H1 (cell line): Measurements from ENCODE around the gene LCAT. TPM values are rescaled to one million over a fixed set of nuclear protein-coding genes. Genes with fewer than 3 reads are reported as not detected.

Experiments used
- CTCF ChIA-PET: fragments of 300-600 bp; sonication (Branson Sonifier 250); formaldehyde crosslinking; loops from one replicate; lab custom pipeline; 2021; ENCODE audit not compliant: partially characterized antibody; lab: Charles Lee
- POLR2A ChIA-PET: fragments of 300-600 bp; sonication (Branson Sonifier 250); formaldehyde crosslinking; loops from one replicate; lab custom pipeline; 2021; ENCODE audit warnings: inconsistent platforms; ENCODE audit not compliant: partially characterized antibody; lab: Charles Lee
- DNase-seq, 2 experiments: peaks; one replicate each; pipeline versions ENCODE4 v3.0.0 to v3.0.0-alpha.2; 2010 to 2022; ENCODE audit warnings: low spot score in 2 of 2, low read depth in 1 of 2, mixed read lengths in 1 of 2
- FAIRE-seq: peaks from 2 replicates; lab custom pipeline; 2011; peaks lifted over from hg19 to GRCh38; lab: Jason Lieb, UNC
- H2AFZ ChIP-seq: 2 replicates; pipeline ENCODE4 v1.8.1; 2012; ENCODE audit warnings: low read length, inconsistent platforms
- H2AK5ac ChIP-seq: 2 replicates; pipeline ENCODE4 v1.6.1; 2013; ENCODE audit warnings: low read depth, low read length
- H2BK120ac ChIP-seq: replicated peaks from 2 replicates; pipeline ENCODE3; 2013; ENCODE audit warnings: low read depth, low read length, inconsistent platforms
- H2BK12ac ChIP-seq: 2 replicates; pipeline ENCODE4 v1.6.1; 2013; ENCODE audit warnings: low read depth, low read length
- H2BK15ac ChIP-seq: 2 replicates; pipeline ENCODE4 v1.6.1; 2013; ENCODE audit warnings: low read length
- H2BK20ac ChIP-seq: 2 replicates; pipeline ENCODE4 v1.6.1; 2013; ENCODE audit warnings: low read length
- H2BK5ac ChIP-seq: 2 replicates; pipeline ENCODE4 v1.6.1; 2013; ENCODE audit warnings: low read depth, low read length
- H3K14ac ChIP-seq: 2 replicates; pipeline ENCODE4 v1.6.1; 2013; ENCODE audit warnings: inconsistent platforms; ENCODE audit not compliant: insufficient read length
- H3K18ac ChIP-seq: 2 replicates; pipeline ENCODE4 v1.6.1; 2013; ENCODE audit warnings: low read length; ENCODE audit errors: extremely low read depth
- H3K23ac ChIP-seq: 2 replicates; pipeline ENCODE4 v1.6.1; 2013; ENCODE audit warnings: inconsistent platforms; ENCODE audit not compliant: insufficient read length
- H3K23me2 ChIP-seq: 2 replicates; pipeline ENCODE4 v1.6.1; 2013; ENCODE audit warnings: low read depth, low read length
- H3K27ac ChIP-seq: 2 replicates; pipeline ENCODE4 v1.6.1; 2011; ENCODE audit warnings: low read depth, low read length, inconsistent platforms
- H3K27me3 ChIP-seq, 4 experiments: replicated peaks in 1 of 4; 1 replicate in 1 of 4; 2 replicates in 3 of 4; pipeline versions ENCODE4 v1.6.1 to v1.8.1; 2011 to 2013; ENCODE audit warnings: low read length in 3 of 4, mild to moderate bottlenecking in 3 of 4, inconsistent platforms in 2 of 4, mixed read lengths in 2 of 4, moderate library complexity in 1 of 4; ENCODE audit not compliant: control insufficient read depth in 3 of 4, insufficient read depth in 3 of 4; ENCODE audit errors: extremely low read depth in 1 of 4
- H3K36me3 ChIP-seq, 4 experiments: 2 replicates each; pipeline versions ENCODE4 v1.6.1 to v1.8.1; 2011 to 2013; ENCODE audit warnings: mild to moderate bottlenecking in 4 of 4, low read length in 3 of 4, moderate library complexity in 2 of 4, control low read depth in 1 of 4, inconsistent platforms in 1 of 4; ENCODE audit not compliant: insufficient read depth in 4 of 4, control insufficient read depth in 2 of 4
- H3K4ac ChIP-seq: replicated peaks from 2 replicates; pipeline ENCODE3; 2013; ENCODE audit warnings: low read length, low read depth, mixed read lengths, inconsistent platforms; ENCODE audit not compliant: insufficient read length
- H3K4me1 ChIP-seq, 4 experiments: replicated peaks in 1 of 4; 1 replicate in 1 of 4; 2 replicates in 3 of 4; pipeline versions ENCODE4 v1.6.1 to v1.8.1; 2011 to 2013; ENCODE audit warnings: low read length in 3 of 4, inconsistent platforms in 2 of 4, mixed read lengths in 1 of 4; ENCODE audit not compliant: insufficient read depth in 4 of 4, control insufficient read depth in 3 of 4
- H3K4me2 ChIP-seq, 2 experiments: 2 replicates each; pipeline versions ENCODE4 v1.6.1 to v1.8.1; 2011 to 2013; ENCODE audit warnings: low read depth in 2 of 2, low read length in 2 of 2, control low read depth in 1 of 2, inconsistent platforms in 1 of 2, mild to moderate bottlenecking in 1 of 2; ENCODE audit not compliant: insufficient read depth in 1 of 2
- H3K4me3 ChIP-seq, 4 experiments: fragments of 200-600, 300-600 bp in 1 of 4; sonication (generic), shearing (Covaris generic), sonication (Bioruptor Twin) in 1 of 4; 2 replicates each; pipeline versions ENCODE4 v1.5.1 to v1.8.1; 2011 to 2016; ENCODE audit warnings: low read length in 4 of 4, low read depth in 3 of 4, control low read depth in 2 of 4, inconsistent platforms in 2 of 4, mild to moderate bottlenecking in 2 of 4, mixed read lengths in 1 of 4, moderate library complexity in 1 of 4; ENCODE audit not compliant: insufficient read depth in 2 of 4; ENCODE audit errors: extremely low read depth in 1 of 4
- H3K56ac ChIP-seq: replicated peaks from 2 replicates; pipeline ENCODE3; 2013; ENCODE audit warnings: low read depth, mild to moderate bottlenecking, mixed read lengths, low read length, inconsistent platforms; ENCODE audit not compliant: insufficient read length
- H3K79me1 ChIP-seq: 2 replicates; pipeline ENCODE4 v1.6.1; 2013; ENCODE audit warnings: low read depth, low read length, control low read depth
- H3K79me2 ChIP-seq, 2 experiments: 2 replicates each; pipeline versions ENCODE4 v1.6.1 to v1.8.1; 2012 to 2013; ENCODE audit warnings: low read length in 2 of 2, mild to moderate bottlenecking in 2 of 2, inconsistent platforms in 1 of 2; ENCODE audit not compliant: insufficient read depth in 2 of 2, control insufficient read depth in 1 of 2
- H3K9ac ChIP-seq, 4 experiments: replicated peaks in 1 of 4; 1 replicate in 1 of 4; 2 replicates in 3 of 4; pipeline versions ENCODE4 v1.6.1 to v1.8.1; 2011 to 2013; ENCODE audit warnings: low read depth in 3 of 4, low read length in 3 of 4, control low read depth in 2 of 4, mild to moderate bottlenecking in 2 of 4, moderate library complexity in 2 of 4, inconsistent platforms in 1 of 4; ENCODE audit errors: extremely low read depth in 1 of 4
- H3K9me3 ChIP-seq, 2 experiments: 2 replicates each; pipeline versions ENCODE4 v1.6.1 to v1.8.1; 2012 to 2013; ENCODE audit warnings: mild to moderate bottlenecking in 2 of 2, moderate library complexity in 2 of 2, control low read depth in 1 of 2, inconsistent platforms in 1 of 2, low read depth in 1 of 2, low read length in 1 of 2, mixed read lengths in 1 of 2; ENCODE audit not compliant: insufficient read depth in 2 of 2
- H4K20me1 ChIP-seq, 2 experiments: replicated peaks in 1 of 2; 2 replicates each; pipeline versions ENCODE3 to v1.8.1; 2011 to 2013; ENCODE audit warnings: inconsistent platforms in 2 of 2, low read length in 2 of 2, mild to moderate bottlenecking in 1 of 2; ENCODE audit not compliant: insufficient read depth in 2 of 2, control insufficient read depth in 1 of 2
- H4K5ac ChIP-seq: 2 replicates; pipeline ENCODE4 v1.6.1; 2013; ENCODE audit warnings: low read length, low read depth, mixed read lengths, inconsistent platforms; ENCODE audit not compliant: insufficient read length
- H4K8ac ChIP-seq: 2 replicates; pipeline ENCODE4 v1.8.0; 2013; ENCODE audit warnings: mild to moderate bottlenecking, moderate library complexity, low read length, inconsistent platforms; ENCODE audit not compliant: insufficient read depth; ENCODE audit errors: extremely low read depth
- H4K91ac ChIP-seq: replicated peaks from 2 replicates; pipeline ENCODE3; 2013; ENCODE audit warnings: low read length, mixed read lengths, inconsistent platforms; ENCODE audit not compliant: insufficient read length
- GABPA ChIP-seq: IDR thresholded peaks from 2 replicates; pipeline ENCODE4 v1.6.1; 2011; ENCODE audit warnings: mild to moderate bottlenecking, low read length, moderate library complexity, borderline replicate concordance; ENCODE audit not compliant: insufficient read depth
- POLR2AphosphoS5 ChIP-seq: IDR thresholded peaks from 2 replicates; pipeline ENCODE4 v1.6.1; 2011; ENCODE audit warnings: low read depth, low read length
- WGBS, 2 experiments: shearing (Covaris generic) in 1 of 2; methylation state at CpG; one replicate each; pipeline versions ENCODE4 v1.1.6 to v1.1.7; 2013 to 2015; ENCODE audit warnings: low lambda C conversion rate in 2 of 2, mixed read lengths in 2 of 2, inconsistent platforms in 1 of 2, low coverage in 1 of 2, missing lambda C conversion rate in 1 of 2; ENCODE audit not compliant: insufficient replicate concordance in 2 of 2, insufficient coverage in 1 of 2, insufficient read length in 1 of 2; ENCODE audit errors: extremely low coverage in 1 of 2, missing lambda C conversion rate in 1 of 2; 5-methylcytosine and 5-hydroxymethylcytosine counted together
- polyA plus RNA-seq, 7 experiments: library from polyadenylated mRNA; depleted of rRNA in 3 of 7; stranded (reverse) in 5 of 7; unstranded in 2 of 7; fragments of >200 nt in 5 of 7; fragments of 200-250 nt in 2 of 7; gene quantifications; 1 replicate in 5 of 7; 2 replicates in 1 of 7; 4 replicates in 1 of 7; pipeline versions ENCODE4 v1.2.1 to v1.2.3, GENCODE V29; 2011 to 2013; ENCODE audit warnings: missing spikeins in 2 of 7, mixed read lengths in 2 of 7
- total RNA-seq: library from RNA; stranded (reverse); fragmentation: NEBNext Ultra II Directional; extraction: Animal tissue kit (Norgen Biotek cat#: 25700); gene quantifications from 2 replicates; pipeline ENCODE4 v1.2.1, GENCODE V29; 2021

Gene LCAT
- total and polyA plus RNA-seq, 2 of the 8 experiments (the other 6 are each of a cell fraction or from before 2014, with no cell fraction given), result 9.4 to 19.6 TPM

DNA sequence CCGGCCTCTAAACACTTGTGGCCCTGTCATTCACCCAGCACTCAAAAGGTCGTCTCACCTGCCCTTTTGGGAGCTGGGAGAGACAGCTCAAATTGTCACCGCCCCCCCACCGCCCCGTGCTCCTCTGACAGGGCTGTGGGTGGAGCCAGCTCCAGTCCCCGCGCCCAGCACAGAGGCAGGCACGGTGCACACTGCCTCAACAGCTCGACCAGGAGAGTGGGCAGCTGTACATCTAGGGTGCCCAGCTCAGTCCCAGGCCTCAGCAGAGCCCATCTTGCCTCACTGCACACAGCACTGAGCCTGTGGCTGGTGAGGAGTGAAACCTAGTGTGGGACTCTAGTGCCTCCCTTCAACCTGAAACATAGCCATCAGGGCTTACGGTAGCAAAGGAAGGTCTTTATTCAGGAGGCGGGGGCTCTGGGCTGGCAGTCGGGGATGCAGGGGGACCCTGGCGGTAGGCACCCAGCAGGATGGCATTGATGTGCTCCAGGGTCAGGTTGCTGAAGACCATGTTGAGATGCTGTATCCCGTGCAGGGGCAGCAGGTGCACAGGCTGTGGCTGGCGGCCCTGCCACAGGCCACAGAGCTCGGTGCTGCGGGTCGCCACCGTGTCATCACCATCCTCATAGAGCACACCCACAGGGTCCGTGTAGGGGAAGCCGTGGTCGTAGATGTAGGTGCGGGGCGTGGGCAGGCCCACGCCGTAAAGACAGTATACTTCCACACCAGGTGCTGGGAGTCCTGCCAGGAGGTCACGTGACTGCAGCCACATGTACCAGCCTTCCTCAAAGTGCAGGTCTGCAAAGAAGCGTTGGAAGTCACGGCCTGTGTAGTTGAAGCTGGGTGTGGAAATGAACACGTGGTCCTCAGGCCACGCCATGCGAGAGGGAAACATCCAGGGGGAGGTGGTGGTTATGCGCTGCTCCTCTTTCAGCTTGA is 4.1 kb downstream of the LCAT start:
- Histone ChIP-seq H3K23ac (no peak overlapping the region), H3K4ac (no peak overlapping the region), H3K4me3 (no peak overlapping the region), H3K4me1 (peaks cover 0 to 9% (median 4%) of the 10 kb centered on the region in 4 experiments; a peak in 5 of 7 replicates), H3K79me1 (peaks cover 4% of the 10 kb centered on the region; the same call in 1 of the 2 replicates), H3K4me2 (no peak overlapping the region), H3K27me3 (no peaks in the 10 kb centered on the region), H3K23me2 (peaks cover 18% of the 10 kb centered on the region), H2BK5ac (no peak overlapping the region; the same call in 1 of the 2 replicates), H4K20me1 (peaks cover 6 to 24% of the 10 kb centered on the region in 2 experiments), H3K9ac (no peak overlapping the region), H4K8ac (no peak overlapping the region), H2AFZ (no peak overlapping the region), H4K91ac (no peak overlapping the region), H2BK20ac (no peak overlapping the region), H3K36me3 (peaks cover 0 to 3% (median 1%) of the 10 kb centered on the region in 4 experiments; a peak in 3 of 8 replicates), H3K9me3 (no peaks in the 10 kb centered on the region), H3K56ac (no peak overlapping the region), H4K5ac (no peak overlapping the region), H2BK120ac (no peak overlapping the region), H3K18ac (no peak overlapping the region), H2AK5ac (no peak overlapping the region), H3K27ac (no peak overlapping the region), H2BK12ac (no peak overlapping the region), H3K14ac (no peak overlapping the region), H3K79me2 (0 out of 4 replicates have a peak, but pooled peaks cover 0 to 3% of the 10 kb centered on the region in 2 experiments), H2BK15ac (no peak overlapping the region)
- CTCF ChIA-PET, result interaction anchor here (1.0 to 27.1 kb wide), 10 partner anchors 8 to 276 kb away, joined by 3 to 623 read pairs (median 6); partner anchors contain the start of genes EDC4, NRN1L, PSKH1 and SLC12A4
- DNase-seq (no peak), FAIRE-seq (no peak)
- TF ChIP-seq POLR2AphosphoS5 (peak; percentile 16; the same call in 1 of the 2 replicates), GABPA (no peak)
- POLR2A ChIA-PET, result interaction anchor here (0.6 to 6.8 kb wide), 9 partner anchors 10 to 267 kb away, joined by 3 to 31 read pairs (median 4); partner anchors contain the start of genes CTRL, DDX28 and DUS2
- 90% methylated on average over 31 of the region's 33 CpGs; no CpG with 5 or more reads in 1 of the 2 experiments for WGBS, 2 experiments
